Measurements from ENCODE around the gene GNA12. TPM values are rescaled to one million over a fixed set of nuclear protein-coding genes. Genes with fewer than 3 reads are reported as not detected.

GNA12 gene
- polyA plus RNA-seq, 1 of the 3 experiments (the other 2 are of a cell fraction) = 64.8 TPM

- Histone ChIP-seq H3F3A (replicated peaks; ENCODE audit: insufficient read depth) (peaks cover 4% of the 10 kb centered on the region), H3K4me2 (no peak overlapping the region)
Measured at GRCh38 chr7:2866601-2867000, 22.5 kb upstream of the GNA12 start.

GRCh38 chr7:2864999-2865670 lies 21.0 kb upstream of the GNA12 start:
- Histone ChIP-seq H3F3A (replicated peaks; ENCODE audit: insufficient read depth) (peaks cover 4% of the 10 kb centered on the region), H3K27me3 (ENCODE audit: insufficient read depth) (no peaks in the 10 kb centered on the region), H3K9me2 (no peaks in the 10 kb centered on the region), H3K9ac (no peak overlapping the region), H3K9me3 (no peaks in the 10 kb centered on the region), H4K20me1 (ENCODE audit: insufficient read depth) (no peaks in the 10 kb centered on the region), H2AFZ (ENCODE audit: low read depth) (no peak overlapping the region), H3K4me3 (ENCODE audit: low read depth in 2 of 2, low read length in 1 of 2) (no peak overlapping the region), H3K4me1 (ENCODE audit: control insufficient read depth in 1 of 2, insufficient read depth in 2 of 2, low read depth in 1 of 2, low read length in 1 of 2) (peaks cover 3 to 13% of the 10 kb centered on the region in 2 experiments; a peak in 3 of 4 replicates), H3K36me3 (replicated peaks in 1 of 2; ENCODE audit: control insufficient read depth in 1 of 2, insufficient read depth in 2 of 2, low read length in 1 of 2) (no peaks in the 10 kb centered on the region), H3K4me2 (no peak overlapping the region), H3K27ac (ENCODE audit: low read depth in 2 of 2, low read length in 1 of 2) (no peak overlapping the region), H3K79me2 (ENCODE audit: insufficient read depth) (no peaks in the 10 kb centered on the region)
- ChIA-PET POLR2A (no interaction called here), CTCF (interaction anchor here (0.6 to 3.9 kb wide), 98 partner anchors 7 to 1891 kb away, joined by 3 to 41 read pairs (median 4); partner anchors contain the start of genes GNA12 and SDK1)
- DNase-seq = peak; percentile 92
- 34% methylated on average over 13 of the region's 17 CpGs for WGBS (ENCODE audit: low lambda C conversion rate)
- TF ChIP-seq RAD21 (IDR thresholded peaks at IDR 0.05; ENCODE audit: low read length) (peak; percentile 99), SMC3 (IDR thresholded peaks at IDR 0.05; ENCODE audit: low read depth, low read length) (peak; percentile 86), CTCF (IDR thresholded peaks at IDR 0.05) (peak; percentile 99), EZH2phosphoT487 (IDR thresholded peaks at IDR 0.05; ENCODE audit: borderline replicate concordance, low read depth) (no peak)

More at GRCh38 chr7:2866601-2867000, 22.5 kb upstream of the GNA12 start:
- peaks cover 0 to 13% of the 10 kb centered on the region in 2 experiments; a peak in 3 of 4 replicates for H3K4me1 ChIP-seq (ENCODE audit: control insufficient read depth in 1 of 2, insufficient read depth in 2 of 2, low read depth in 1 of 2, low read length in 1 of 2)
- no peaks in the 10 kb centered on the region for H4K20me1 ChIP-seq (ENCODE audit: insufficient read depth)
- TF ChIP-seq MXI1 (IDR thresholded peaks at IDR 0.05; ENCODE audit: low read depth, low read length) = no peak
- H3K9me3 ChIP-seq = no peaks in the 10 kb centered on the region
- no peaks in the 10 kb centered on the region for H3K9me2 ChIP-seq
- H3K27me3 ChIP-seq (ENCODE audit: insufficient read depth) = no peaks in the 10 kb centered on the region
- H3K79me2 ChIP-seq (ENCODE audit: insufficient read depth) = no peaks in the 10 kb centered on the region
- no peak for DNase-seq
- ChIA-PET POLR2A (no interaction called here), CTCF (interaction anchor here (0.9 to 3.9 kb wide), 11 partner anchors 9 to 1765 kb away, joined by 3 to 41 read pairs (median 10); partner anchors contain the start of gene SDK1)
- H3K4me3 ChIP-seq (ENCODE audit: low read depth in 2 of 2, low read length in 1 of 2) = no peak overlapping the region
- no peaks in the 10 kb centered on the region for H3K36me3 ChIP-seq (replicated peaks in 1 of 2; ENCODE audit: control insufficient read depth in 1 of 2, insufficient read depth in 2 of 2, low read length in 1 of 2)
- H3K27ac ChIP-seq (ENCODE audit: low read depth in 2 of 2, low read length in 1 of 2) = no peak overlapping the region
- no peak overlapping the region for H2AFZ ChIP-seq (ENCODE audit: low read depth)
- H3K9ac ChIP-seq = no peak overlapping the region
- WGBS (ENCODE audit: low lambda C conversion rate) = 17% methylated on average over 3 of the region's 3 CpGs

- no peaks in the 10 kb centered on the region for H3K36me3 ChIP-seq (replicated peaks in 1 of 2; ENCODE audit: control insufficient read depth in 1 of 2, insufficient read depth in 2 of 2, low read length in 1 of 2)
- H3F3A ChIP-seq (replicated peaks; ENCODE audit: insufficient read depth) = peaks cover 4% of the 10 kb centered on the region
- no peak overlapping the region for H3K4me3 ChIP-seq (ENCODE audit: low read depth in 2 of 2, low read length in 1 of 2)
- H3K9ac ChIP-seq = peak overlapping the region; percentile 54; the same call in 1 of the 2 replicates
- DNase-seq = no peak
- H4K20me1 ChIP-seq (ENCODE audit: insufficient read depth) = no peaks in the 10 kb centered on the region
- peak overlapping the region; percentile 60 for H3K4me2 ChIP-seq
- no peaks in the 10 kb centered on the region for H3K79me2 ChIP-seq (ENCODE audit: insufficient read depth)
- H3K9me2 ChIP-seq = no peaks in the 10 kb centered on the region
- peaks cover 3 to 13% of the 10 kb centered on the region in 2 experiments; a peak in 3 of 4 replicates for H3K4me1 ChIP-seq (ENCODE audit: control insufficient read depth in 1 of 2, insufficient read depth in 2 of 2, low read depth in 1 of 2, low read length in 1 of 2)
- H3K27ac ChIP-seq (ENCODE audit: low read depth in 2 of 2, low read length in 1 of 2) = peak overlapping the region in 1 of 2 experiments; percentile 82; a peak in 2 of 4 replicates
- POLR2A ChIA-PET = no interaction called here
- H2AFZ ChIP-seq (ENCODE audit: low read depth) = peak overlapping the region; percentile 98
- H3K27me3 ChIP-seq (ENCODE audit: insufficient read depth) = no peaks in the 10 kb centered on the region
- no peaks in the 10 kb centered on the region for H3K9me3 ChIP-seq
- TF ChIP-seq FOXM1 (IDR thresholded peaks at IDR 0.05; ENCODE audit: low read depth) (no peak), MEF2A (IDR thresholded peaks at IDR 0.05; ENCODE audit: borderline replicate concordance, low read depth) (no peak), TAF1 (IDR thresholded peaks at IDR 0.05; ENCODE audit: borderline replicate concordance, low read depth, low read length) (no peak), IRF3 (IDR thresholded peaks at IDR 0.05; ENCODE audit: low read depth, low read length) (no peak), EP300 (IDR thresholded peaks at IDR 0.05; ENCODE audit: borderline replicate concordance in 1 of 2, low read depth in 1 of 2, low read length in 1 of 2) (no peak), RFX5 (IDR thresholded peaks at IDR 0.05; ENCODE audit: low read length) (no peak)
- 82% methylated on average over 12 of the region's 12 CpGs for WGBS (ENCODE audit: low lambda C conversion rate)
- CTCF ChIA-PET = interaction anchor here (0.6 to 3.9 kb wide), 77 partner anchors 8 to 1768 kb away, joined by 3 to 41 read pairs (median 4); partner anchors contain the start of genes GNA12 and SDK1
Measured at GRCh38 chr7:2864204-2864985, 20.3 kb upstream of the GNA12 start.
